CD4-positive, alpha-beta T cell treated with Interleukin-4 for 1 hour (primary cell): ENCODE results near the gene TPGS2.
"Not testable (repeated sequence)": the region's sequence is repeated elsewhere in the genome, so short reads cannot be mapped to it uniquely, and the experiment has no call there.

Experiments
- DNase-seq, 2 donors: peaks; one replicate each; pipeline ENCODE4 v3.0.0-alpha.2; 2020 to 2022

Gene TPGS2

GRCh38 chr18:36819621-36820020 is 9.2 kb downstream of the TPGS2 start:
- no peak for DNase-seq

GRCh38 chr18:36818652-36819051 is 10.2 kb downstream of the TPGS2 start:
- DNase-seq: no peak

GRCh38 chr18:36817039-36817438 is 11.8 kb downstream of the TPGS2 start:
- DNase-seq: no peak

- DNase-seq: not testable (repeated sequence)
Measured at GRCh38 chr18:36816096-36816495, 12.7 kb downstream of the TPGS2 start.

GRCh38 chr18:36814994-36815393 is 13.8 kb downstream of the TPGS2 start:
- DNase-seq: no peak

GRCh38 chr18:36813824-36814223 is 15.0 kb downstream of the TPGS2 start:
- no peak for DNase-seq

GRCh38 chr18:36813101-36813775 is 15.6 kb downstream of the TPGS2 start:
- DNase-seq: no peak

GRCh38 chr18:36812678-36813077 is 16.1 kb downstream of the TPGS2 start:
- DNase-seq: no peak

GRCh38 chr18:36811955-36812354 is 16.8 kb downstream of the TPGS2 start:
- no peak for DNase-seq

GRCh38 chr18:36811430-36811829 is 17.4 kb downstream of the TPGS2 start:
- DNase-seq: no peak

GRCh38 chr18:36809590-36810381 is 19.0 kb downstream of the TPGS2 start:
- peak; percentile 42 to 73 for DNase-seq

- DNase-seq: no peak
Measured at GRCh38 chr18:36808681-36809080, 20.1 kb downstream of the TPGS2 start.

- DNase-seq: no peak
Measured at GRCh38 chr18:36805105-36805504, 23.7 kb downstream of the TPGS2 start.

- DNase-seq: no peak
Measured at GRCh38 chr18:36798738-36799473, 29.9 kb downstream of the TPGS2 start.

- DNase-seq: no peak
Measured at GRCh38 chr18:36792634-36793283, 36.0 kb downstream of the TPGS2 start.

GRCh38 chr18:36786686-36787085 is 42.1 kb downstream of the TPGS2 start:
- DNase-seq: no peak

GRCh38 chr18:36783792-36784191 is 45.0 kb downstream of the TPGS2 start:
- DNase-seq: no peak

GRCh38 chr18:36782710-36783109 is 46.1 kb downstream of the TPGS2 start:
- DNase-seq: no peak

- no peak for DNase-seq
Measured at GRCh38 chr18:36780748-36781147, 48.1 kb downstream of the TPGS2 start.

- no peak for DNase-seq
Measured at GRCh38 chr18:36777566-36777965, 51.2 kb downstream of the TPGS2 start.

- DNase-seq: no peak
Measured at GRCh38 chr18:36776650-36777049, 52.2 kb downstream of the TPGS2 start.

GRCh38 chr18:36775396-36775795 is 53.4 kb downstream of the TPGS2 start:
- no peak for DNase-seq

- DNase-seq: no peak
Measured at GRCh38 chr18:36772241-36772723, 56.5 kb downstream of the TPGS2 start.
